ENCODE measurements around the gene C9orf43. TPM values are rescaled to one million over a fixed set of nuclear protein-coding genes. Genes with fewer than 3 reads are reported as not detected.

C9orf43 gene
- total and polyA plus RNA-seq, 7 donors = 0.20 to 0.68 (median 0.55) TPM; not detected in 2

GRCh38 chr9:113421726-113422125, 11.2 kb downstream of the C9orf43 start:
- H3K27me3 ChIP-seq = no peaks in the 10 kb centered on the region
- H3K27ac ChIP-seq = no peak overlapping the region

GRCh38 chr9:113425072-113425471, 14.5 kb downstream of the C9orf43 start:
- Histone ChIP-seq H3K9me3 (no peaks in the 10 kb centered on the region), H3K27ac (no peak overlapping the region), H3K27me3 (no peaks in the 10 kb centered on the region), H3K4me3 (no peak overlapping the region), H3K36me3 (no peaks in the 10 kb centered on the region), H3K4me1 (no peaks in the 10 kb centered on the region)
- intact Hi-C loops (cut with DNase I) = no loop called here
- TF ChIP-seq CTCF (IDR thresholded peaks at IDR 0.05) (no peak), POLR2AphosphoS5 (IDR thresholded peaks at IDR 0.05) (no peak), POLR2A (IDR thresholded peaks at IDR 0.05) (no peak), EP300 (IDR thresholded peaks at IDR 0.05) (no peak)
- no peak for DNase-seq
- 39 to 73% methylated on average over 2 of the region's 2 CpGs for WGBS, 2 donors

More at GRCh38 chr9:113421726-113422125, 11.2 kb downstream of the C9orf43 start:
- WGBS, 2 donors = 77 to 80% methylated on average over 3 of the region's 3 CpGs
- H3K36me3 ChIP-seq = no peaks in the 10 kb centered on the region
- no peak for DNase-seq
- no peak overlapping the region for H3K4me3 ChIP-seq
- TF ChIP-seq POLR2A (IDR thresholded peaks at IDR 0.05) = no peak
- TF ChIP-seq EP300 (IDR thresholded peaks at IDR 0.05) = no peak
- TF ChIP-seq POLR2AphosphoS5 (IDR thresholded peaks at IDR 0.05) = no peak
- TF ChIP-seq CTCF (IDR thresholded peaks at IDR 0.05) = no peak
- H3K9me3 ChIP-seq = no peaks in the 10 kb centered on the region
- intact Hi-C loops (cut with DNase I) = no loop called here
- H3K4me1 ChIP-seq = no peaks in the 10 kb centered on the region

GRCh38 chr9:113426701-113427100, 16.2 kb downstream of the C9orf43 start:
- Histone ChIP-seq H3K4me1 (no peaks in the 10 kb centered on the region), H3K27me3 (no peaks in the 10 kb centered on the region), H3K9me3 (no peaks in the 10 kb centered on the region), H3K27ac (no peak overlapping the region), H3K4me3 (no peak overlapping the region), H3K36me3 (no peaks in the 10 kb centered on the region)
- WGBS, 2 donors = 73 to 97% methylated on average over 1 of the region's 1 CpG
- intact Hi-C loops (cut with DNase I) = no loop called here
- DNase-seq = no peak
- no peak for TF ChIP-seq EP300 (IDR thresholded peaks at IDR 0.05)
- TF ChIP-seq POLR2AphosphoS5 (IDR thresholded peaks at IDR 0.05) = no peak
- TF ChIP-seq CTCF (IDR thresholded peaks at IDR 0.05) = no peak
- no peak for TF ChIP-seq POLR2A (IDR thresholded peaks at IDR 0.05)

GRCh38 chr9:113427629-113428028, 17.1 kb downstream of the C9orf43 start:
- Histone ChIP-seq H3K4me3 (no peak overlapping the region), H3K27me3 (no peaks in the 10 kb centered on the region), H3K36me3 (no peaks in the 10 kb centered on the region), H3K27ac (no peak overlapping the region), H3K9me3 (no peaks in the 10 kb centered on the region), H3K4me1 (no peaks in the 10 kb centered on the region)
- WGBS, 2 donors = 89 to 95% methylated on average over 2 of the region's 2 CpGs
- DNase-seq = no peak
- intact Hi-C loops (cut with DNase I) = no loop called here
- TF ChIP-seq POLR2AphosphoS5 (IDR thresholded peaks at IDR 0.05) (no peak), CTCF (IDR thresholded peaks at IDR 0.05) (no peak), EP300 (IDR thresholded peaks at IDR 0.05) (no peak), POLR2A (IDR thresholded peaks at IDR 0.05) (no peak)

GRCh38 chr9:113428062-113428615, 17.6 kb downstream of the C9orf43 start:
- no peaks in the 10 kb centered on the region for H3K9me3 ChIP-seq
- intact Hi-C loops (cut with DNase I) = no loop called here
- H3K4me1 ChIP-seq = no peaks in the 10 kb centered on the region
- H3K4me3 ChIP-seq = no peak overlapping the region
- no peaks in the 10 kb centered on the region for H3K27me3 ChIP-seq
- WGBS, 2 donors = 86 to 95% methylated on average over 1 of the region's 1 CpG
- TF ChIP-seq CTCF (IDR thresholded peaks at IDR 0.05) = no peak
- no peak for TF ChIP-seq POLR2A (IDR thresholded peaks at IDR 0.05)
- DNase-seq = no peak
- no peaks in the 10 kb centered on the region for H3K36me3 ChIP-seq
- no peak overlapping the region for H3K27ac ChIP-seq

Measured in sigmoid colon (tissue), 7 donors.